Nephron (organoid): ENCODE results near the gene SLC22A13.

Source experiments
- H3K27ac Mint-ChIP-seq, 3 experiments: 2 replicates each; pipeline ENCODE4 v1.8.0; 2020; ENCODE audit warnings: mixed read lengths in 3 of 3, mild to moderate bottlenecking in 2 of 3, moderate library complexity in 1 of 3
- H3K27me3 Mint-ChIP-seq: 2 replicates; pipeline ENCODE4 v1.8.0; 2021; ENCODE audit warnings: low read depth, mild to moderate bottlenecking, moderate library complexity, mixed read lengths
- H3K36me3 Mint-ChIP-seq: 2 replicates; pipeline ENCODE4 v1.8.0; 2020; ENCODE audit warnings: low read depth, mixed read lengths
- H3K4me1 Mint-ChIP-seq: 2 replicates; pipeline ENCODE4 v1.8.0; 2020; ENCODE audit warnings: mixed read lengths
- H3K4me3 Mint-ChIP-seq, 3 experiments: 2 replicates each; pipeline ENCODE4 v1.8.0; 2020; ENCODE audit warnings: mild to moderate bottlenecking in 3 of 3, mixed read lengths in 3 of 3, moderate library complexity in 2 of 3
- H3K9me3 Mint-ChIP-seq: 2 replicates; pipeline ENCODE4 v1.8.0; 2020; ENCODE audit warnings: mixed read lengths
- TF ChIP-seq, protein P1 (sequence below), 3 experiments: fragments of 200-600 bp; sonication (generic); IDR thresholded peaks; one replicate each; pipeline ENCODE4 v1.5.0; 2021; ENCODE audit warnings: antibody characterized with exemption in 3 of 3; ENCODE audit not compliant: unreplicated experiment in 3 of 3

SLC22A13 gene

DNA sequence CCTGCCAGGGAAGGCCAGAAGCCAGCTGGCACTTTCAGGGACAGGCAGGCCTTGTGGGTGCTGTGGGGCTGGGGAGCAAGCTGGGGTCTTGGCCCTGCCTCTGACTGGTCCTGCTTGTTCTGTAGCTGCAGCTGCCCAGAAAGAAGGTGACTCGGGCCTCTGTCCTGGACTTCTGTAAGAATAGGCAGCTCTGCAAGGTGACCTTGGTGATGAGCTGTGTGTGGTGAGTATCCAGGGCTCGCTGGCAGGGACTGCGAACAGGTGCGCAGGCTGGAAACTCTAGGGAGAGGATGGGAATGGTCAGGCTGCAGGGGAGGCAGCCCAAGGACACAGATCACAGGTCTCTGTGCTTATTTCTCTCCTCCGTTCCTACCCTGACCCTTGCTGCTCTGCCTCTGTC lies 47.7 kb downstream of the SLC22A13 start:
- TF ChIP-seq, protein P1, sequence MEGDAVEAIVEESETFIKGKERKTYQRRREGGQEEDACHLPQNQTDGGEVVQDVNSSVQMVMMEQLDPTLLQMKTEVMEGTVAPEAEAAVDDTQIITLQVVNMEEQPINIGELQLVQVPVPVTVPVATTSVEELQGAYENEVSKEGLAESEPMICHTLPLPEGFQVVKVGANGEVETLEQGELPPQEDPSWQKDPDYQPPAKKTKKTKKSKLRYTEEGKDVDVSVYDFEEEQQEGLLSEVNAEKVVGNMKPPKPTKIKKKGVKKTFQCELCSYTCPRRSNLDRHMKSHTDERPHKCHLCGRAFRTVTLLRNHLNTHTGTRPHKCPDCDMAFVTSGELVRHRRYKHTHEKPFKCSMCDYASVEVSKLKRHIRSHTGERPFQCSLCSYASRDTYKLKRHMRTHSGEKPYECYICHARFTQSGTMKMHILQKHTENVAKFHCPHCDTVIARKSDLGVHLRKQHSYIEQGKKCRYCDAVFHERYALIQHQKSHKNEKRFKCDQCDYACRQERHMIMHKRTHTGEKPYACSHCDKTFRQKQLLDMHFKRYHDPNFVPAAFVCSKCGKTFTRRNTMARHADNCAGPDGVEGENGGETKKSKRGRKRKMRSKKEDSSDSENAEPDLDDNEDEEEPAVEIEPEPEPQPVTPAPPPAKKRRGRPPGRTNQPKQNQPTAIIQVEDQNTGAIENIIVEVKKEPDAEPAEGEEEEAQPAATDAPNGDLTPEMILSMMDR (IDR thresholded peaks at IDR 0.05; ENCODE audit: unreplicated experiment in 3 of 3): no peak
- Mint-ChIP-seq H3K4me1 (no peaks in the 10 kb centered on the region), H3K27ac (no peak overlapping the region), H3K36me3 (no peaks in the 10 kb centered on the region), H3K9me3 (no peaks in the 10 kb centered on the region), H3K4me3 (no peak overlapping the region), H3K27me3 (peaks cover 11% of the 10 kb centered on the region)

DNA sequence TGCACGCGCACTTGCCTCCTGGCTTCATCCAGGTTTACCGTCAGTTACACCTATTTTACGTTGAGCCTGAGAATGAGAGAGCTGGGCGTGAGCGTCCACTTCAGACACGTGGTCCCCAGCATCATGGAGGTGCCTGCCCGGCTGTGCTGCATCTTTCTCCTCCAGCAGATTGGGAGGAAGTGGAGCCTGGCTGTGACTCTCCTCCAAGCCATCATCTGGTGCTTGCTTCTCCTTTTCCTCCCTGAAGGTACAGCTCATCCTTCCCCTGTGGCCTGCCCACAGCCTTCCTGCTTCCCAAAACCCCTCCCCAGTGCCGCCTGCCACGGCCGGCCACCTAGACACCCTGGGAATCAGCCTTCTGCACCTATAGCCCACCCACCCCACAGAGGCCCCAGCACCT lies 48.1 kb downstream of the SLC22A13 start:
- Mint-ChIP-seq H3K4me1 (no peaks in the 10 kb centered on the region), H3K27ac (no peak overlapping the region), H3K36me3 (no peaks in the 10 kb centered on the region), H3K27me3 (peaks cover 11% of the 10 kb centered on the region), H3K4me3 (no peak overlapping the region), H3K9me3 (no peaks in the 10 kb centered on the region)
- TF ChIP-seq, protein P1 (IDR thresholded peaks at IDR 0.05; ENCODE audit: unreplicated experiment in 3 of 3): no peak

DNA sequence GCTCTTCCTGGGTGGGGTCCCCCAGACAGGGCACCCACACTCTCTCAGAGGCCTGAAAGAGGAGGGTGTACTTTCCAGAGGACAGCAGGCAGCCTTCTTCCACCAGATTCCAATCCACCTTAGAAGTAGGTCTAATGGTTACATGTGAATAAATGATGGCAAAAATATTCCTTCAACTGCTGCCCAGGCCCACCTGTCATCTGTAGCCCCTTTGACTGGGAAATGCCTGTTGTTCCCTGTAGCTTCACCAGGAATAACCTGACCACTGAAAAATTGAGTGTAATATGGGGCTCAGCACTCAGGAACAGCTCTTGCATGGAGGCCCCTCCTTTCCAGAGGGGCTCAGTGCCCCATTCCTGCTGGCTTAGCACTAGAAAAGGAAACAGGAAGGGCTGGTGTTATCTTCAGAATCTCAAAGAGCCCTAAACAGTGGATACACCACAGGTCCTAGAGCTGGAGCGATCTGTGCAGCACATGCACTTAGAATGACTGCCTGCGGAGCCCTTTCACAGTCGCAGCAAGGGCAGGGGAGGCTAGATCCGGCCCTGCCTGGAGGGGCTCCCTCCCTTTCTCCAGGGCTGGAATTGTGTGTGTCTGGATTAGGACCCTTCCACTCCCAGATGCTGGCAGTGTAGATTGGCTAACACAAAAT lies 48.6 kb downstream of the SLC22A13 start:
- Mint-ChIP-seq H3K36me3 (no peaks in the 10 kb centered on the region), H3K27ac (no peak overlapping the region), H3K27me3 (peaks cover 11% of the 10 kb centered on the region), H3K4me3 (no peak overlapping the region), H3K4me1 (no peaks in the 10 kb centered on the region), H3K9me3 (no peaks in the 10 kb centered on the region)
- TF ChIP-seq, protein P1 (IDR thresholded peaks at IDR 0.05; ENCODE audit: unreplicated experiment in 3 of 3): no peak

DNA sequence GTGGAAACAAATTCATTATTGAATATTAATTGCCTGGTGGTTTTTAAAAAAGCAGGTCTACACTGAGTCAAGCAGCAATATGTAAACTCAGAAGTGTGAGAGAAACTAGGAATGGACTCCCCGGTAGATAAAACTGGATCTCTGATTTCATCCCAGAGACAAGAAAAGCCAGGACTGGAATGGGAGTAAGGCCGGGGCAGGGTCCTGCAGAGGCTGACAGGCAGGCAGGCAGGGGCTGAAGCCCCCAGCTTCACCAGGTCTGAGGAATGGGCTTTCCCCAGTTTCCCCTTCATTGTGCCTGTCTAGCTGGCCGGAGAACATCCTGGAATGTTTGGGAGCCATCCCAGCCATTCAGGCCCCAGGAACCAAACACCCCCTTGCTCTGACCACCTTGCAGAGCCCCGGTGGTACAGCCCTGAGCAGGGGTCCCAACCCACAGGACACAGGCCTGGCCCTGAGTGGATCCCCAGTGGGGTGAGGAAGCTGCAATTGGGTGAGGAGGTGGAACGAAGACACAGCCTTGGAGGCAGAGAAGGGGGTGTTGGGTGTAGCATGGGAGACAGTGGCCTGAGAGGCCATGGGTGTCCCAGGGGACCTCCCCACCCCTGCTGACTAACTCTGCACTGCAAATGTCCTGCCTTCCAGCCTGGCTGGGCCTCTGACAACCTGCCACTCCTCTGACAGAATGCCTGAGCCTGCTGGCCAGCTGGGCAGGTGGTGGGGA lies 49.3 kb downstream of the SLC22A13 start:
- Mint-ChIP-seq H3K27me3 (peaks cover 11% of the 10 kb centered on the region), H3K9me3 (no peaks in the 10 kb centered on the region), H3K4me3 (no peak overlapping the region), H3K36me3 (no peaks in the 10 kb centered on the region), H3K4me1 (no peaks in the 10 kb centered on the region), H3K27ac (no peak overlapping the region)
- TF ChIP-seq, protein P1 (IDR thresholded peaks at IDR 0.05; ENCODE audit: unreplicated experiment in 3 of 3): no peak

DNA sequence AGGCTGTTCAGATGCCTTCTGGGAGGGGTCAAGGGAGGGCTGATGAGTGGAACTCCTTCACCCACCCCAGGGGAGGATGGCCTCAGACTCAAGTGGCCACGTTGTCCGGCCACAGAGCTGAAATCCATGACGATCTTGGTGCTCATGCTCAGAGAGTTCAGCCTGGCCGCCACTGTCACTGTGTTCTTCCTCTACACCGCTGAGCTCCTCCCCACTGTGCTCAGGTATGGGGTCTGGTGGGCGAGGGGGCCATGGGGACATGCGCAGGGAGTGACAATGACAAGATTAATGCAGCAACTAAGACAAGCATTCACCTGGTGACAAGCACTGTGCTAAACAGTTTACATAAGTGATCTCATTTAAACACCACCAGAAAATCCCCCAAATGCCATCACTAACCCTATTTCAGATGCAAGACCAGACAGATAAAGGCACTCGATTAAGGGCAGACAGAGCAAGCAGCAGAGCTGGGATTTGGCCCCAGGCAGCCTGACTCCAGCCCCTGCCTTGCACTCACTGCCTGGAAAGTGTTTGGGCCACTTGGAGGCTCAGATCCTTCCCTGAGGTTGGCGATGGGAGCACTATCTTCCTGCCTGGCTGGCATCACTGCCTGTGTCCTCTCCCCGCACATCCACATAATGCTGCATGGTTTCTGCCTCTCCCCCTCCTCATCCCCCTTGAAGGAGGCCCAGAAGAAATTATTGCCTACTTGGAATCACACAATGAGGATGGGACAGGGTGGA lies 50.0 kb downstream of the SLC22A13 start:
- Mint-ChIP-seq H3K27ac (no peak overlapping the region), H3K9me3 (no peaks in the 10 kb centered on the region), H3K36me3 (no peaks in the 10 kb centered on the region), H3K27me3 (peaks cover 11% of the 10 kb centered on the region), H3K4me3 (no peak overlapping the region), H3K4me1 (no peaks in the 10 kb centered on the region)
- TF ChIP-seq, protein P1 (IDR thresholded peaks at IDR 0.05; ENCODE audit: unreplicated experiment in 3 of 3): no peak
